GM19324 (cell line): ENCODE measurements around the gene CPVL.

Source experiments
- ATAC-seq: cut with Tn5 transposase; IDR thresholded peaks from one replicate; pipeline ENCODE4 v1.9.1; 2021; ENCODE audit warnings: mild to moderate bottlenecking, moderate library complexity; ENCODE audit not compliant: unreplicated experiment, low FRiP score

The CPVL gene

GRCh38 chr7:29065181-29065857 lies 81.0 kb downstream of the CPVL start:
- no peak for ATAC-seq

DNA sequence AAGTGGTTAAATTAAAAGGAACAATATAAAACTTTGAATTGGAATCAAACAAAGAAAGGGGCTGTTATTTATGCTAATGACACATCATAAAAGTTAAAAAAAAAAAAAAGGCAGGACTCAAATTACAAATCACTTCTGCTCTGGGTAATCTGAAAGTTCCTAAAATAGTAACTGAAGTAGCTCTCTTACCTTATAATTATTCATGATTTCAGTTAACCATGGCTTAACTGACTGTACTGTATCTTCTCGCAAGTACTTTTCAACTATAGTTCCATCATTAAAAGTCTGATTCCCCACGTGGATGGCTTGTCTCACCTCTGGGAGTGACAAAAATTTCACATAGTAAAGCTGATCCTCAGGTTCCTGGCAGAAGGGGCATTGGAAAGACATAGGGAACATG lies 82.5 kb downstream of the CPVL start:
- no peak for ATAC-seq

GRCh38 chr7:29063236-29063635 lies 83.1 kb downstream of the CPVL start:
- no peak for ATAC-seq

DNA sequence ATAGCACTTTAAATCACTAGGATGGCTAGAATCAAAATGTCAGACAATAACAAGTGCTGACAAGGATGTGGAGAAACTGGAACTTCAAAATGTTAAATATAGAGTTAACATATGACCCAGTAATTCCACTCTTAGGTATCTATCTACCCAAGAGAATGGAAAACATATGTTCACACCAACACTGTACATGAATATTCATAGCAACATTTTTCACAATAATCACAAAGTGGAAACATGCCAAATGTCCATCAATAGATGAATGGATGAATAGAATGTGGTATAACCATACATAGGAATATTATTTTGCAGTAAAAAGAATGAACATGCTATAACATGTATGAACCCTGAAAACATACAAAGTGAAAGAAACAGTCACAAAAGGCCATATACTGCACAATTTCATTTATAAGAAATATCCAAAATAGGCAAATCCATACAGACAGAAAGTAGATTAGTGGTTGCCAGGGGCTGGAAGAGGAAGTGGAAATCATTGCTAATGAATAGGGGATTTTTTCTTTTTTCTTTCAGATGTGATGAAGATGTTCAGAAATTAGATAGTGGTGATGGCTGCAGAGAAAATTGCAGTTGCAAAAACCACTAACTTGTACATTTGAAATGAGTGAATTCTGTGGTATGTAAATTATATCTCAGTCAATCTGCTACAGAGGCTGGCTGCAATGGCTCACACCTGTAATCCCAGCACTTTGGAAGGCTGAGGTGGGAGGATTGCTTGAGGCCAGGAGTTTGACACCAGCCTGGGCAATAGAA lies 93.0 kb downstream of the CPVL start:
- ATAC-seq: no peak

DNA sequence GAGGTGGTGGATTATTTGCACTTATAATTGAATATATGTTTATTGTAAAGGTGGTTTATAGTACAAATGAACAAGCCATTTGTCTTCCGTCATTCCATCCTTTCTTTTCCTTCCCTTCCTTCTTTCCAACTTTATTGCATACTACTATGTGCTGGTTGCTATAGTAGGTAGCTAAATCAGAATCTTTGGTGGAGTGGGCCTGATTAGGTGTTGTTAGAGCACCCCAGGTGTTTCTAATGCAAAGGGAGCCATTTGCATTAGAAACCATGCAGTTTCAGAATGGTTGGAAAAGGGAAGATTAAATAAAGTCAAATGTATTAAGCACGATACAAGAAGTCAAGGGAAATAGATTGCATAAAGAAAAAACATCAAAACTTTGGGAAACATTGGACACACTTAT lies 99.4 kb downstream of the CPVL start:
- ATAC-seq: no peak

- ATAC-seq: no peak
Measured at GRCh38 chr7:29045258-29046086, 100.9 kb downstream of the CPVL start.

DNA sequence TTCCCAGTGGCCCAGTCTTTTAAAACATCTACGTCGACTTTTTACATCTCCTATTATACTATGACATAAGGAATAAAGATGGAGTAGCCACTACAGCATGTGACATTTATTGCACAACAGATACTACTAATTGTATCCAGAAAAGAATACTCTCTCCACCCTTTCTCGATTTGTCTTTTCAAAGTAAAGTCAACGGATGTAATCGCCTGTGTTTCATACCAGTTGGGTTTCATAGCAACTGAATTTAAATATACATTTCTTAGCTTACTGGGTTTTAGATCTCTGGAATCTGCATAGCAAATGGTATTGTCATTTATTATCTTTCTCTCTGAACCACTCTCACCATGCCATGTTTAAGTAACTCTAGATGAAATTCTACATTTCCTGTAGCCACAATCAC lies 101.8 kb downstream of the CPVL start:
- no peak for ATAC-seq

DNA sequence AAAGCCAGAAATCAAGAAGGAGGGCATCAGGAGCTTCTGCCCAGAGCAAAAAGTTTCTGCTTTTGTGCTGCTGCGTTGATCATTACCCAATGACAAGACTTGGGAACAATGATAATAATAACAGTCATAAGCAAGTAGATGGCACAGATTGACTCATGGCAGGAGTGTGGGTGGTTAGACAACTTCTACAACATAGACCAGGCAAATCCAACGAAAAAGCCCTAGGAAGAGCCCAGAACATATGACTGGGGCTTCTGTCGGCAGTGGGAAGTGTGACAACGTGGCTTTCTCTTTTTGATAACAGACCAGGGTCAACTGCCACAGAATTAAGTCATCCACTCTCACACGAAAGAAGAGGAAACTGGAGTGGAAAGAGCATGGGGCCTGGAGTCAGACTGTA lies 102.8 kb downstream of the CPVL start:
- no peak for ATAC-seq

DNA sequence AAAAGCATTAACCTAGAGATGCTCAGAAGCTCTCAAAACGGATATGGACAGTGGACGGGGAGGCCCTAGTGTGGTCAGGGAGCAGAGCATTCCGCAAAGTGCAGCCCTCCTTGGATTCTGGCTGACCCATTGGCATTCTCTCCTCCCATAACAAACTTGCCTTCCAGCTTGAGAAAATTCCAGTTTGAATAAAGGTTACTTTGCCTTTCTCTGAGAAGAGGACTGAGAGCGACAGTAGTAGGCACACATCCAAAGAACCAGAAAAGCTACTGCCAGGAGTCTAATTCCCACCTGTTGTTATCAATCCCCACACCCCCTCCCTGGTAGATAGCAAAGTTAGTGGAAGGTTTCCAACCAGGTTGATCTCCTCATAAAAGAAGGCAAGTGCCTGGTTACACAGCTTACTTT lies 103.5 kb downstream of the CPVL start:
- no peak for ATAC-seq

DNA sequence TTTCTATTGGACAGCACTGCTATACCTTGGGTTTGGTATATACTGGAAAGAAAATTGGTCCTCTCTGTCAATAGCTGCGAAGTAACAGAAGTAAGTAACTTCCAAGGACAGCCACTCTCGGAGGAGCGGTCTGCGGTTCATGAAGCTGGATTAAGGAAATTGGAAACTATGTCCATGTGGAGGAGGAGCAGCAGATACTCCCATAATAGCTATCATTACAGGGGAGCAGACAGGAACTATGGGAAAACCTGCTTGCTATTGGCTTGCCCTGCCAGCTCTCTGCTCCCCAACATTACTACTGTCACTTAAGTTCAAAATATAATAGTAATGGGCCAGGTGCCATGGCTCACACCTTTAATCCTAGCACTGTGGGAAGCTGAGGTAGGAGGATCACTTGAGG lies 104.3 kb downstream of the CPVL start:
- ATAC-seq: no peak

- no peak for ATAC-seq
Measured at GRCh38 chr7:29040579-29040925, 105.8 kb downstream of the CPVL start.

DNA sequence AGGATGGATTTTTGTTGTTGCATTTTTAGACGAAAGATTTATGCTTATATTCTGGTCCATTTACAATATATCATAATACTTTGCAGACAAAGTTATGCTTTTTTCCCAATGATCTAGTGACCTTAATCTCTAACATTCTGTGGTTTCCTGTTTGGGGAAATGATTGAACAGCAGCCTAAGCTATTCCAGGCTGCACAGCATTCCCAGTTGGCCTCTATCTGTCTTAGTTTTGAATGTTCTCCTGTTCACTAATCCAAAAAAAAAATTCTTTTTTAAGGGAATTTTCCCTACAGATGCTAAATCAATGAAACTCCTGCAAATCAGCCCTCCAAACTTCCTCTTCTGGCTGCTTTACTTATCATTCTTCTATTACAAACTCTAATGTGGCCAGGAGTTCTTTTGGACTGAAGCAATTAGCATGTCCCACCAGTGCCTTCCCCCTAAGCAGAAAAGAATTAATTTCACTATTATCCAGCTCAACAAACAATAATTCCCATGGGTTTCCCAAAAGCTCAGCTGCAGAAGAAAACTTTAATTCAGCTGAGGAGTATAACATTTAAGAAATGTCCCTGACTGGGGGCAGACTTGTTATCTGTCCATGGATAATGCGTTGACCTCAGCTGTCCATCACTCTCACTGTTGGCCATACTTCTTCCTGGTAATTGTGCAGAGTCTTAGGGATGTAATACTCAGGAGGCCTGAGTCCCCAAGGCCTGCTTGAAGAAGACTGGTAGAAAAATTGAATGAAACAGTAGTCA lies 106.3 kb downstream of the CPVL start:
- ATAC-seq: no peak

DNA sequence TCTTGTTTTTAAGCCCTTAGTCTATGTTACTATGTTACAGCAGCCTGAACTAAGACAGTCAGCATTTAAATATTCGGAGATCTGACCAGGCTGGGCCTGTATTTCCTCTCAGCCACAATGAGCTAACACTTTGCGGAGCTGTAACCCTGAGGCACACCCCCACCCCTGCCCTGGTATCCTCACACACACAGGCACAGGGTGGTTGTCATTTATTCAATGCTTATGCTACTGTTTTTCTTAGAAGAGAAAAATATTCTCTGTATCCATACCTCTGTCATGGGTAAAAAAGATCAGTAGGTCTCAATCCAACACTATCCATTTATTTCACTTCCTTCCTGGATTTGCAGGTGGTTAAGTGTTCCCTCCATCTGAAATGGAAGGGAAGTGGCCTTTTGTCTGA lies 107.9 kb downstream of the CPVL start:
- ATAC-seq: no peak

- ATAC-seq: no peak
Measured at GRCh38 chr7:29035044-29035740, 111.1 kb downstream of the CPVL start.

DNA sequence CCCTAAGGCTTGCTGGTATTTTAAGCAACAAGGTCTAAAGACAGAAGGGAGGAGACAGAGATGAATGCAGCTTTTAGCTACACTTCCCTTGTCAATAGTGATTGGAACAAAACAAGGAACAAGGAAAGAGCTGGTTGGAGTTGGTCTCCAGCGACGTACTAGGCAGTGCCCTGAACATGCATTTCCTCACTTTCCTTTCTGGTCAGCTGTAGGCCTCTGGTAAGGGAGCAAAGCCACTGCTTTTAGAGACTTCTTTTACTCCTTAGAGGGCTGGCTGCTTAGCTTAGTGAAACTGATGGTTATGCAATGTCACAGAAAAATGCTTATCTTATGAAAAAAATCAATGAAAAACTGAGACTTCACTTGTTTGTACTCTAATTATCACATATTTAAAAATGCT lies 112.8 kb downstream of the CPVL start:
- ATAC-seq: no peak

DNA sequence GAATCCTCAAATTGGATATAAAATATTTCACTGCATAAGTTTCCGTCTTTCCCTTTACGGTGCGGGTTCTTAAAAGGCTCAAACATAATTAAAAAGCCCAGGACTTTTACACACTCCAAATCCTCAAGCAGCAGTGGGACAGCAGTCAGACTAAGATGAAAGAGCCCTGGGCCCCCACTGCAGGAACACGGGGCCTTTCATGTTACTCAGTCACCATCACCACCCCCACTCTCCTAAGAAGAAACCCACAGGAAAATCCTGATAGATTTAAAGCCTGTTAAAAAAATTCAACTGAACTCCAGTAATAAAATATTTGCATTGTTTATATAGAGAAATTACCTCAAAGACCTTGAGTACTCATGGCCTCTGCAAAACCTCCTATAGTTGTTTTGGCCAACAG lies 114.2 kb downstream of the CPVL start:
- no peak for ATAC-seq

DNA sequence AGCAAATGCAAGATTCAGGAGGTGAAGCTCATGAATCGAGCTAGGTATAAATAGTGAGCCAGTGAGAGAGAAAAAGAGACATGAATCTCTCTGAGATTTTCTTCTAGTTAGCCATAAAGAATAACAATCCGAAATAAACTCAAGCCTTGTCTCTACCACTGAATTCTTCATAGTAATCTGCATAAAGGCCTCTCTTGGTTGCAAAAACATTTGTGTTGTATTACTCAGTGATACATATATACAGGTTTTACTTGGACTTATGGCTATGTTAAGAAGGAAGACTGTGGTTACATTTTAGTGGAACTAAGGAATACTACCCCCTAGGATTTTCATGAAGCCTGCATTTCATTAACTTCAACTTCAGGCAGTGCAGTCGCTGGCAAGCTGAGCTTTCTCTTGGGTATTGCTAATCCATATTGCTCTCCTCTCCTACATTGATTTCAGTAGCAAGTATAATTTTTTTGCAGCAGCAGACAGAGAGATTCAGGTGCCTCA lies 115.5 kb downstream of the CPVL start:
- ATAC-seq: no peak

DNA sequence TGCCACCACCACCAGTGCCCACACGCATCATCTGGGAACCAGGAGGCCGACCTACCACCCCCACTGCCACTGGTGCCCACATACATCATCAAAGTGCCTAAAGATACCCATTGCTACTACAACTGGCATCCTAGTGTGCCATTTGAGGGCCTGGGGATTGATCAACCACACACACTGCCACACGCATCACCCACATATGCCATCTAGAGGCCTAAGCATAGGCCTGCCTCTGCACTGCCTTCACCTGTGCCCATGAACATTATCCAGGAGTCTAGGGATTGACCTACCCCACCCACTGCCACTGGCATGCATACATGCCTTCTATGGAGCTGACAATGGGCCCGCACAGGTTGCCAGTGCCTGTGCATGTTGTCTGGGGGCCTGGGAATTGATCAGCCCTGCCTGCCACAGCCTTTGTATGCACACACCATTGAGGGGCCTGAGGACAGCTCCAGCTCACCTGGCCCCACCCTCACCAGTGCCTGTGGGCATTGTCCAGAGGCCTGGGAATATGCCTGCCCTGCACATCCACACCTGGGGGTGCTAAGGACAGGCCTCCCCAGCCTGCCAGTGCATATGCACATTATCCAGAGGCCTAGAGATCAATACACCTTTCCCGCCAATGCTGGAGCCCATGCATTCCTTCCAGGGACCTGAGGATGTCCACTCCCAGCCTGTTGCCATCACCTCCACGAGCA lies 123.9 kb downstream of the CPVL start:
- no peak for ATAC-seq

GRCh38 chr7:29019896-29020295 lies 126.4 kb downstream of the CPVL start:
- ATAC-seq: no peak
